Measurements from ENCODE around the gene NT5E.

GRCh38 chr6:85425997-85426396, 23.9 kb upstream of the NT5E start:
- TF ChIP-seq CTCF (conservative IDR thresholded peaks at IDR 0.05) = no peak
- no peak for TF ChIP-seq EZH2 (IDR thresholded peaks at IDR 0.05; ENCODE audit: low read depth)
